Measurements from ENCODE around the gene PPIP5K2.
A peak's percentile ranks its signal among the peaks of the same experiment; 100 is the strongest.
"Not testable (repeated sequence)": the region's sequence is repeated elsewhere in the genome, so short reads cannot be mapped to it uniquely, and the experiment has no call there.

The PPIP5K2 gene

DNA sequence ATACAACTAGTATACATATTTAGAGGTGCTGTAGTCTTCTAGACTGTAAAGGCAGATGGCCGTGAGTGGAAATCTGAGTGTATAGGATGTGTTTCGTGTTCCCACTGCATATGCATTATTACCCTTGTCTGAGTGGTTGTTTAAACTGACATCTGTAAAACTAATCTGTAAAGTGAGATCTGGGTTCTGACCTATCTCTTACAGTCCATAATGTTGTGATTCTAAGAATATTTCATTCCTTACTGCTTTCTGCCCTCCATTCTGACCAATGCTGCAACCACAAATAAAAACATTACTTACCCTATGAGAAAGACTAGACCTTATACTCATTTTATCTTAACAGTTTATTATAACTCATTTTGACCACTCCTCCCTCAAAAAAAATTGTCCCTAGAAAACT, 90.9 kb downstream of the PPIP5K2 start:
- no peak for DNase-seq

DNA sequence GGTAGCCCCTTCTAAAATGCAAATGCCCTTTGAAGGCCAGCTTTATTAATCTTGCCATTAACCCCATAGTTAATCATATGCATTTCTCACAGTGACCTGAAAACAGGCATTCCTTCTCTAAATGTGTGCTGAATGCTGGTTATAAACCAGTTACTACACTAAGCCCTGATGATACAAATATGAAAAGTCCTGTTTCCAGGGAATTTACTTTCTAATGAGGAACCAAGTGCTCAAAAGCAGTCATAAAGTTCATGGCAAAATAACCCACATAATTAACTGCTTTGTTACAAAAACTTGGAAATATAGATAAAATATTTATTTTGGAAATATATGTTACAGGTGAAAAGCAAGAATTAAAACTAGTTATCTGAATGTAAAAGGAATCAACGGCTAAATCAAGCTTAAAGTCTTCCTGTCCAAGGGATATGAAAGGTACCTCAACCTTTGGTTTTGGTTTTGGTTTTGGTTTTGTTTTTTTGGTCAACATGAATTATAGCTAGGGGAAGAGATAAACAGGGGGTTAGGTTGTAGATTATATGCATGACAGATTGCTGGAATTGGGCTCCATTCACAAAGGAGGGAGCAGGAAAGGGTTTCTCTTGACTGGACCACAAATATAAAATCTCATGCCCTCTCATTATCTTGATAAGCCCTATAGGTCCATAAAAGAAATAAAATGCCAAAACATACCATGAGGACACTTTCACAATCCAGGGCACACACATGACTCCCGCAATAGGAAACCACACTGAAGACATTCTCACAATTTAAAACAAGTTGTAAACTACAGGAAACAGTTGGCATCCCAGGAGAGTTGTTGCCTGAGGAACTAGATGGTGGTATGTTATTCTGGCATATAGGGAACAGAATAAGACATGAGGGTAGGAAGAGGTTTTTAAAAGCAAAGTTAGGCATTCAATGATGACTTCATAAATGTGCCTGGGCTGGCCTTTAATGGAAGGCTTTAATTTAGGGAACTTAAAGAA, 91.8 kb downstream of the PPIP5K2 start:
- DNase-seq, result peak in 1 of 2 donors; percentile 23

DNA sequence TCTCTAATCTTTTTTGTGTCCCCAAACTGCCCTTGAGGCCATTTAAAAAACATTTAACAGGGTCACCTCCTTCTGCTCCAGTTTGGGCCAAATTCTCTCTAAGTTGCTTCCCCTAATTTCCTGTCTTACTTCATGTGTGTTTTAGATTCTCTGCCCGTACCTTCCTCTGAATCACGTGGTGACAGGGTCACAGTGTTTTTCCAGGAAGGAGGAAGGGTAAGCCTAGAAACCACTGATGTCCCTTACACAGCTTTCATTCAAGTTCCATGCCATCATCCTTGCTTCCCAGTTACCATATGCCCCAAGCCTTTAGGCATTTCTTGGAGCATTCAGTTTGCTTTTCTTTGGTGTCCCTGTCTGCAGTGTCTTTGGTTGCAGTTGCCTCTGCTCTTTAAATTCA, 96.0 kb downstream of the PPIP5K2 start:
- DNase-seq, result no peak

GRCh38 chr5:103216697-103217096, 96.6 kb downstream of the PPIP5K2 start:
- DNase-seq, result no peak

DNA sequence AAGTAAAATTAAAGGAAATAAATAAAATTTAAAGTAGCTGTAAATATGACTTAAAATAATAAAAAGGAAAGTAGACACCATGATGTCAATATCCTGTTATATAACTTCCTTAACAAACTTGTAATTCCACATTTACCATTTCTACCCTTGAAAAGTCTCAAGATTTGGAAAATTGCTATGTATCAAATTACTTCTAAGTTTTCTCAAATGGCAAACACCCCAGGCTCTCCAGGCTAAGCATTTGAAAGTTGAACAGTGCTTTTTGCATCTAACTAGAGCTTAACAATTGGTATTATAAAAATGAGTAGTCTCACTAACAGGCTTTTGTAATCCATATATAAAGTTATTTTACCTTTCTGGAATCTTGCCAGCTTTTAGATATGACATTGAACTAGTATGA, 97.0 kb downstream of the PPIP5K2 start:
- DNase-seq, result no peak

DNA sequence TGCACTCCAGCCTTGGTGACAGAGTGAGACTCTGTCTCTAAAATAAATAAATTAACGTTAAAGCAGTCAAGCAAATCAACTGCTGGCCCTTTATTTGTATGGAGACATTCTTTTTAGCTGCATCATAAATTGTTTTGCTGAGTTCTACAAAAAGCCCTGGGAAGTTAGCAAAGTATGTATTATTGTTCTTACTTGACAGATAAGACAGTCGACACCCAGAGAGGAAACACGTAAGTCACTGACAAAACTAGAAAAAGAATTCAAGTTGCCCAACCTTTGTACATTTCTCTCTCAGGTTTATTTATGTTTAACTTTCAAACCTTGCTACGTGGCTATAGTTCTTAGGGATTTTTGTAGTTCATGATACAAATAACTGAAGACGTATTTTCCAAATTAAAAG, 98.1 kb downstream of the PPIP5K2 start:
- no peak for DNase-seq

DNA sequence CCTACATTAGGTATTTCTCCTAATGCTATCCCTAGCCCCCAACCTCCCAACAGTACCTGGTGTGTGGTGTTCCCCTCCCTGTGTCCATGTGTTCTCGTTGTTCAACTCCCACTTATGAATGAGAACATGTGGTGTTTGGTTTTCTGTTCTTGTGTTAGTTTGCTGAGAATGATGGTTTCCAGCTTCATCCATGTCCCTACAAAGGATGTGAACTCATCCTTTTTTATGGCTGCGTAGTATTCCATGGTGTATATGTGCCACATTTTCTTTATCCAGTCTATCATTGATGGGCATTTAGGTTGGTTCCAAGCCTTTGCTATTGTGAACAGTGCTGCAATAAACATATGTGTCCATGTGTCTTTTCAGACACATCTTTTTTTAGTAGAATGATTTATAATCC, 99.0 kb downstream of the PPIP5K2 start:
- not testable (repeated sequence) for DNase-seq

DNA sequence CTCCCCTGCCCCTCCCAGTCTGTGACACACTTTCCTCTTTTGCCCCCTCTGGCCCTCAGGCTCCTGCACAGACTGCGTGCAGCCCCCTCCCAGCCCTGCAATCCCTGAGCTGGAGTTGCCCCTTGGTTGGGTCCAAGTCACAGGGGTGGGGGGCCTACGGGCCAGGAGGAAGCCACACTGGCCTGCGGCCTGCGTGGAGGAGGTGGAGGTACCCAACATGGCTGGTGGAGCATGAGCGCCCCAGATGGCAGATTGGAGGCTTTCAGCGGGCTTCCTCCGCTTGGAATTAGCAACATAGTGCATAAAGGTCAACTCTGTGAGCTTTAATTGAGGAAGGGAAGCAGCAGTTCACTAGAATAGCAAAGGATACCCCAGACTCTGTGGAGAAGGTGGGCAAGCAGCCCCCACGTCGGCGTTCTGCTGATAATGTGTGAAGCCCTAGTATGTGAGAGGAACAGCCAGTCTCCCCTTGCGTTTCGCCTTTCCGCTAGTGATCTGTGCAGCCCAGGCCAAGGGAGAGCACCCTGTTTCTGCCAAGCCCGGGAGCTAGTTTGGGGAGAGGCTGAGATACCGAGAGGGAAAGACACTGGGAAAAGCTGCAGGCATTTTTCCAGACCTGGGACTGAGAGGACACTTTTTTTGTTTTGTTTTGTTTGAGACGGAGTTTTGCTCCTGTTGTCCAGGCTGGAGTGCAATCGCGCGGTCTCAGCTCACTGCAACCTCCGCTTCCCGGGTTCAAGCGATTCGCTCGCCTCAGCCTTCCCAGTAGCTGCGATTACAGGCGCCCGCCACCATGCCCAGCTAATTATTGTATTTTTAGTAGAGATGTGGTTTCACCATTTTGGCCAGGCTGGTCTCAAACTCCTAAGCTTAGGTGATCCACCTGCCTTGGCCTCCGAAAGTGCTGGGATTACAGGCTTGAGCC, 103.2 kb downstream of the PPIP5K2 start:
- no peak for DNase-seq

- peak; percentile 43 to 60 for DNase-seq
Measured at GRCh38 chr5:103224118-103224893, 104.2 kb downstream of the PPIP5K2 start.

DNA sequence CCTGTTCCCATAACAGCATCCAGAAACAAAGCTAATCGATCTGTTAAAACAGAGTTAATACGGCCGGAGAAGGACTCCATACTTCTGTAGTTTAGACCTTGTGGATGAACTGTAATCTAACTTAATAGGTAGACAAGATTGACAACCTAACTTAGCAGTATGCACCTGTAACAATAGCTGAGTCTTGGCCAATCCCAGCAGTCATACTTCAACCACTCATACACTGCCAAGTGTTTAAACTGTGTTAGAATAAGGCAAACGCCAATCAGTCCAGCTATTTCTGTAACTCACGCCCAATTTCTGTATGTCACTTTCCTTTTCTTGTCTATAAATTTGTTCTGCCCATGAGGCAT, 104.8 kb downstream of the PPIP5K2 start:
- no peak for DNase-seq

DNA sequence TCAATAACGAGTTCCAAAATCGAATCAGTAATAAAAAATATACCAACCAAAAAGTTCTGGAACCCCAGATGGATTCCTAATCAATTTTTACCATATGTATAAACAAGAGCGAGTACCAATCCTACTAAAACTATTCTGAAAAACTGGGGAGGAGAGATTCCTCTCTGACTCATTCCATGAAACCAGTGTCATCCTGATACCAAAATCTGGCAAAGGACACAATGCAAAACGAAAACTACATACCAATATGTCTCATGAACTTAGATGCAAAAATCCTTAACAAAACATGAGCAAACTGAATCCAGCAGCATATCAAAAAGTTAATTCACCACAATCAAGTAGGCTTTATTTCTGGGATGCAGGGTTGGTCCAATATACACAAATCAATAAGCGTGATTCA, 108.0 kb downstream of the PPIP5K2 start:
- DNase-seq, result no peak

GRCh38 chr5:103228588-103228987, 108.5 kb downstream of the PPIP5K2 start:
- no peak for DNase-seq

DNA sequence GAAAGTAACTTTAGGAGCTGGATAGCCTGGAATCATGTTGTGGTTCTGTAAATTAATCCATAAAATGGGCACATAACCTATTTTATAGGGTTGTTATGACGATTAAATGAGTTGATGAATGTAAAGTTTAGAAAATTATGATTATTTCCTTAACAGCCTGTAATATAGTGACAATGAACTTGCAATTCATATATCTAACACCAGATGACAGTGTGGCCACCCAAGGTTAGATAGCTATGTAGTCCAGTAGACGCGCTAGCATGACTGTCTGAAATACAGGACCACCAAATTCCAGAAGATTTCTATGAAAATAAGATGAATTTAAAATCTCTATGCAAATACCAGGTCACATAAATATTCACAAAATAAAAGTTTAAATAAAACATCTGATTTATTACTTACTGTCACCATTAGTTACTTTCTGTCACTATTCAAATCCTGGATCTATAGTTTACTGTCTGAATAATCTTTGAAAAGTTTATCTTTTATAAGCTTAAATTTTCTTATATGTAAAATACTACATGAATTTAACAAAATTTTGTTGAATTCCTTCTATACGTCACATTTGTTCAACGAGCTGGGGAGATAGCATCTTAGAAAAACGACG, 112.4 kb downstream of the PPIP5K2 start:
- DNase-seq, result peak in 1 of 2 donors; percentile 47

- DNase-seq, result no peak
Measured at GRCh38 chr5:103234239-103234975, 114.3 kb downstream of the PPIP5K2 start.

DNA sequence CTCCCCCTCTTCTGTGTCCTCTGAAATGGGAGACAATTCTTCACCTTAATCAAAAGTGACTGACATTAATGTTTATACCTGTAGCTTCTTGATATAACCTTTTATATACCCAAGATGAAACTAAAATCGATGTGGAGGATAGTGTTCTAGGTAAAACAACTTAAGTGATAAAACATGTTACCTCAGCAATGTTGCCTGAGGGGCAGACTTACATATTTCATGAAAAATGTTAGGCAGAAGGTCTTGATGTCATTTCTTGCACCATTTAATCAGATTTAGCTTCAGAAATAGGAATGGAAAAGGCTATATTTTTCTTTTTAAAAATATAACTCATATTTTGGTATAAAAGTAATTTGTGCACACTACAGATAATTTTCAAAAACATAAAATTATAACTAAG, 115.8 kb downstream of the PPIP5K2 start:
- DNase-seq, result no peak

GRCh38 chr5:103237778-103238177, 117.7 kb downstream of the PPIP5K2 start:
- no peak for DNase-seq

GRCh38 chr5:103243665-103244064, 123.6 kb downstream of the PPIP5K2 start:
- no peak for DNase-seq

DNA sequence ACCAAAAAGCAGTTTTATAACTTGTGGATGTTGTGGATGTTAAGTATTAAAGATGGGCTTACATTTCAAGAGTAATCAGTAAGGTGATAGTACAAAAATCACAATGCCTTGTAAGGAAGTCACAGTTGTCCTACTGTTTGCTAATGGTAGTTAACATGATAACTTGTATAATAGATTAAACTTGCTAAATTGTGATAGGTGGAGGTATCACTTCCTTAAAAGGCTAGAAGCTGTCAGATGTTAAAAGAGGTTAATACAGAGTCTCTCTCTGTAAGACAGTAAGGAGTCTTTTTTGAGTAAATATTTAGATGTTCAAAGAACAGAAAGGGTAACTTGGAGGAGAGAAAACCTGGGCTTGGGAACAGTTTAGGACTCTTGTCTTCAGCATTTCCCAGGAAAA, 124.3 kb downstream of the PPIP5K2 start:
- no peak for DNase-seq

GRCh38 chr5:103245761-103246160, 125.7 kb downstream of the PPIP5K2 start:
- DNase-seq, result peak in 1 of 2 donors; percentile 8

DNA sequence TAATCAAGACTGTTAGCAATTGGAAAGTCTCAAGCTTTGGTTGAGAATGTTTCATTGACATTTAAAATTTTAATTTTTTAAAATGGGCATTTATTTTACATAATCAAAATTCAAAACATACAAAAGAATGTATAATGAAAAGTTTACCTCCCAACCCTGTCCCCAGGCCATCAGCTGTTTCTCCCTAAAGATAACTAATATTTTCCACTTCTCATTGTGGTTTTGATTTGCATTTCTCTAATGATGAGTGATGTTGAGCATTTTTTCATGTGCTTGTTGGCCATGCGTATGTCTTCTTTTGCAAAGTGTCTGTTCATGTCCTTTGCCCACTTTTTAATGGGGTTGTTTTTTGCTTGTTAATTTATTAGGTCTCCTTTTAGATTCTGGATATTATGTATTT, 127.0 kb downstream of the PPIP5K2 start:
- DNase-seq, result no peak

GRCh38 chr5:103249068-103249467, 129.0 kb downstream of the PPIP5K2 start:
- no peak for DNase-seq

DNA sequence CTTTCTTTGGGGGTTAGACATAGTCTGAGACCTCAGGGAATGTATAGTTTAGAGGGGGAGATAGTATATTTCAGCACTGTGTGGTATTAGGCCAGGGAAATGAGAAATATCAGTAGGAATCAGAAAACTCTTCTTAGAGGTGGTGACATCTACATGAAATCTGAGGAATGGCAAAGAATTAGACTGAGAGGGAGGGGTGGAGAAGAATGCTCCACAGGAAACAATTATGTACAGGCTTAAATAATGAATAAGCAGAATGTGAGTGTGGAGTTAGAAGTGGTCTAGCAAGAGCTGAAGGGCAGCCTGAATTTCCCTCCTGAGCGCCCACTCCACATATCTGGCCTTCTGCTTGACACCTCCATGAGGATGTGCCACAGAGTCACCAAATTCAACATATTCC, 134.8 kb downstream of the PPIP5K2 start:
- DNase-seq, result no peak
